HG03460 (cell line): ENCODE data around the gene FCMR.
A peak's percentile ranks its signal among the peaks of the same experiment; 100 is the strongest.

ENCODE experiments used
- ATAC-seq: cut with Tn5 transposase; IDR thresholded peaks from one replicate; pipeline ENCODE4 v1.9.1; 2021; ENCODE audit not compliant: unreplicated experiment

FCMR gene

DNA sequence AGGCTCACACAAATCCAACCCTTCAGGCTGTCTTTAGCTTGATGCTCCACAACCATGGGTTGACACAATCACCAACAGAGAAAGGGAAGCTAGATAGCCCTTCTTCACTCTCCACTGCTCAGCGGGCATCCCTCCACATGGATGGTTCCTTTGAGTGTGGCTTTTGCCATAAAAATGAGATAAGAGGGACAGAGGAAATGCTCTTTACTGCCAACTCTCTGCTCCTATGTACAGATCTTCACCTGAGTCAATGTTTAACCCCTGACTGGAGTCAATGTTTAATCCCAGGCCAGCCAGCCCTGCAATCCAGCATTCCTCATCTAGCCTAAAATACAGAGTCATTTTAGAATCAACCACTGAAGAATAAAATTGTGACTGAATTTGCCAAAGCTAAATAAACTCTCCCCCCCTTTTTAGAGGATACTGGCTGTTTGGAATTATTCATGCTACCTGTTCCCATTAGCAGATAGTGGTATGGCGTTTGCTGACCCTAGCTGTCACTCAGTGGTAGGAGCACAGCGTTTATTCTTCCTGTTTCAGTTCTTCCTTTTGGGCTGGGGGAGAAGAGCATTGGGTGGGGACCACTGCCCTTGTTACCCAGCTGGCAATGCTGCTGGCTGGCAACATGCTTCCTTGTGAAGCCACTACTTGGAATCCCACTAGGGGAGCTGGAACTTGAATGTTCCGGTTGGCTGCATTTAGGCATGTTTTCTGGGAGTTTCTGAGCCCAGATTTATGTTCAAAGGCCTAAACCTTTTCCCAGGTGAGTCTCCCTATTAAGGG is 29.8 kb upstream of the FCMR start:
- peak; percentile 52 for ATAC-seq

DNA sequence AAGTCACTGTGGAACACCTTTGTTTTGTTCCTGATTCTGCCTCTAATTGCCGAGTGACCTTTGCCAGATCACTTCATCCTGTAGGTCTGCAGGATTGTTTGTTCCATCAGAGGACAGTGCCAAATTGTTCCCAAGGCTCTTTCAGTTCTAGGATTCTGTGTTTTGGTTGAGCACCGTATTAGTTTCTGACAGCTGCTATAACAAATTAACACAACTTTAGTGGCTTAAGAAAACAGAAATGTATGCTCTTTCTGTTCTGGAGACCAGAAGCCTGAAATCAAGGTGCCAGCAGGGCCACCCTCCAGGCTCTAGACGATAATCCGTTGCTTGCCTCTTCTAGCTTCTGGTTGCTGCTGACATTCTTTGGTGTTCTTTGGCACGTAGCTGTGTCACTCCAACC is 27.9 kb upstream of the FCMR start:
- no peak for ATAC-seq

DNA sequence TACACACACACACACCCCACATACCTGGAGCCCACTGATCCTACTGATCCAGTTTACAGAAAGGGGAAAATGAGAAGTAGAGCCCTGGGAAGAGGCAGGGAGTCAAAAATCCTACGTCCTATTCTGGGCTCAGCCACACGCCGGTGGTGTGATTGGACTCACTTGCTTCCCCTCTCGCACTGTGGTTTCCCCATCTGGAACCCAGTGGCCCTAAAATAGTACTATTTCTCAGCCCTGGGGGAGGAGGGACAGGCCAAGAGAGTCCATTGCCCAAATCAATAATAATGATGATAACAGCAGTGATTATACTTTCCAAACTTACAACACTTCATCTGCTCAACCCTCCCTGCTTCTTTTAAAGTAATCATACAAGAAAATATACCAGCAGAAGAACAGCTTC is 27.5 kb upstream of the FCMR start:
- ATAC-seq = no peak

DNA sequence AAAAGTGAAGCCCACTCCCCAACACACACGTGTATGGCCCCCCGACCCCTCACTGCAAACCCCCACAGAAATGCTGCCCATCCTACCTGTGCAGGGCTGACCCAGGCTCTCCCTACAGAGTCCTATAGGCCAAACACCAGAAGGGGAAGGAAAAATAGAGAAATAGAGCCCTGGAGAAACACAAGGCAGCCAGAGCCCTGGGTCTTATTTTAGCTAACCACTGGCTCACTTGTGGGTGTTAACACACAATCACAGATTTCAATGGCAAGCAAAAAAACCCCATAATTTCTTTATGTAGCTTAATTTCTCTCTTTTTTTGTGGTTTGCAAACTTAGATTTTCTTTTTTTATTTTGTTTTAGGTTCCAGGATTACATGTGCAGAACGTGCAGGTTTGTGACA is 25.5 kb upstream of the FCMR start:
- ATAC-seq = no peak

DNA sequence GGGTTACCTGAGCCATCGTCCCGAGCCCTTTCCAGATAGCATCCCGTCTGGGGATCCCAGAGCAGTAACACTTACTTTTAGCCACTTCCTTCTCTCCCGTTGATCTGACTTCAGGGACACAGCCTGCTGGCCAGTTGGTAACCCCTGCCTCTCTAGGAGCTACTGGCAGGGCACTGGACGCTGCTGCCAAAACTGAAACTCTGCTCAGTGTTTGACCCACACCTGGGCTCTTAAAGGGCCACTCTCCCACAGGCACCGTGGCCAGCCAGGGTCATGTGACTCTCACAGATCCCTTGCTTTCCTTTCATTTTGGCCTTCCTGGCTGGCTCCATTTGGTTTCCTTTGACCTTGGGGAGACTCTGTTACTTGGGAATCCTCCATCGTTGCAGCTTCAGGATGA is 24.5 kb upstream of the FCMR start, which contains the start of gene PIGR:
TSS of gene PIGR (minus strand) at position 206 of the 400 bp plus-strand sequence. CDS start 5,935 bp downstream, outside the sequence.
- no peak for ATAC-seq

DNA sequence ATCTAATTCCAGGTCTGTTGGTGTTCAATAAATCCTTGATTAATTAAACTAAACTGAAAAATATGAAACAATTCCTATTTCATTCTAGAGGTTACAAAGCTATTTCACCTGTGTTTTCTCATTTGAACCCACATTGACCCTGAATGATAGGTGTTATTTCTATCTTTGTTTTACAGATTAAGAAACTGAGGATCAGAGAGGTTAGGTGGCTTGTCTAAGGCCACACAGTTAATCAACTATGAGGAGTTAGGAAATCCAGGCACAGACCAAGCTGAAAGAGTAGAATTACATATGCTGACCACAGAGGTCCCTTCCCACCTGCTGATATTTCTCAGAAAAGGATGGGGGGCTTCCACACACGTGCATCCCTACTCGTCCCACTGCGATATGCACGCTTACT is 24.0 kb upstream of the FCMR start:
- no peak for ATAC-seq

DNA sequence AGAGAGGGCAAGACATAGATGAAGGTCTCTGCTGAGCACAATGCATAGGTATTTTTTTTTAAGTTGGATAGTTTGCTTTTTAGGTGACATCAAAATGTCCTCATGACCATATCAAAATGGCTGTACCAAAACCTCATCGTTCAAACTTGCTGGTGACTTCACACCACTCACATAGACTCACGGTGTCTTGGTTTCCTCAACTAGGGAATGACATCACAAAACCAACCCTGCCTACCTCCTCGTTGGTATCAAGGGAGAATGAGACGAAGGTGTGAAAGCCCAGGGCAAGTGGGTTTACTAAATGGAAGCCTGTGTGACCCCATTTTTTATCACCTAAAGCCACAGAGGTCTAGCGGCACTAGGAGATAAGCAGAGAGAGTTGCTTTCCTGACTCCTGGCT is 23.0 kb upstream of the FCMR start:
- ATAC-seq = no peak

DNA sequence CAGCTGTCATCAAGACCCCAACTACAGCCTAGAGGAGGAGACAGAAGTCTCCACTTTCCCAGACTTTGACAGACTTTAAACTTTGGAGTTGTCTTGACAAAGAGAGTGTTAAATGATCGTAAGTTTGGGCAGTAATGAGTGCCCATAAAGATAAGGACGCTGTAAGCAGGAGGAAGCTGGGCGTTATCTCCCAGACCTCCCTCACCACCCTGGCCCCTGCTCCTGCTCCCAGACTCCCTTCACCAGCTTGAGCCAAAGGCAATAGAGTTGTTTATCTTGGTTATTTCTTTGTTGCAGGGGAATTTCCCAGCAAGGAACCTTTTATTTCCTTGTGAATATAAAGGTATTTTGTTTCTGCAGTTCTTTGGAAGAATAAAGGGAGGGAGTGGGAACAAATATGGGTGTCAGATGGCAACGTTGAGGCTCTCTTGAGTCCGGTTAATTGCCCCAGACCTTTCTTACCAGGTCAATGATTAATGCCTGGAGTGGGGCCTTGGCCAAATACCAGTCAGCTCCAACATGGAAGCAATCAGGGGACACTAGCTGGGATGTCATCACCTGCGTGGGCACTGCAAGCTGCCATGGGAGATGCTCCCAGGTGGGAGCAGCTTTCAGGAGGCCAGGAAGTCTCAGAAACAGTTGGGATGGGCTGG is 20.2 kb upstream of the FCMR start:
- no peak for ATAC-seq

DNA sequence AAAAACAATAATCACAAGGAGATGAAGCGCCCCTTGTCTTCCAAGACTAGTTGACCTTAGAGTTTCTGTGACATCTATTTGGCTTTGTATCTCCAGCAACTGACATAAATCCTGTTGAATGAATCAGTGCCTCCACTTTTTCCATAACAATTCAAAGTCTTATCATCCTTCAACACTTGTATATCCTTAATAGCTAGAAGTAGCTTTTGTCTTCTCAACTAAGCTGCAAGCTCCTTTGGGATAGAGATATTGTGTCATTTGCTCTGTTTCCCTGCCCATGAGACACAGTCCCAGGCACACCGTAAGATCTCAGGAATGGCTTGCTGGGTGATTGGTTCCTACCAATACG is 18.8 kb upstream of the FCMR start:
- no peak for ATAC-seq

DNA sequence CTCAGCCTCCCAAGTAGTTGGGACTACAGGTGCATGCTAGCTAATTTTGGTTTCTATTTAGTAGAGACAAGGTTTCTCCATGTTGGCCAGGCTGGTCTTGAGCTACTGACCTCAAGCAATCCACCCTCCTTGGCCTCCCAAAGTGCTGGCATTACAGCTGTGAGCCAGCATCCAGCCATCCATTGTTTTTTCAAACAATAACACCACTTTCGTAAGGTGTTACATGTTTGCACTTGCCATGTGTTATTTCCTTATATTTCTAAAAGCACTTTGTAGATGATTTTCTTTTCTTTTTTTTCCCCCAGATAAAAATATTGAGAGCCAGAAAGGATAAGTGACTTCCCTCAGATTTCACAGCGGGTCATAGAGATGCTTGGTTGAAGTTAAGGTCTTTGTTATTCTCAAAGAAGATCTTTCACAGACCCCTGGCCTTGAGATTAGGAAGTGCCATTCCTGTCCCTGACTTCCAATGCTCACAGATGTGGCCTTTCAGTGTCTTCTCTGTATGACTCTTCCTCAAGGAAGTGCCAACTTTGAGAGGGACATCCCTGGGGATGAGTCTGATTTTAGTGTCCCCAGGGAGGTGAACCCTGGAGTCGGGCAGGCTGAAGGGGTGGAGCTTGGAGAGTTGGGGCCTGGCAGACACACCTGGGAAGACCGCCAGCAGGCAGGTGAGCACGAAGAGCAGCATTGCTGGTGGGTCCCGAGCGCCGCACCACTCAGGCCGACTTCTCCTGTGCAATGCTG is 18.3 kb upstream of the FCMR start:
- no peak for ATAC-seq

DNA sequence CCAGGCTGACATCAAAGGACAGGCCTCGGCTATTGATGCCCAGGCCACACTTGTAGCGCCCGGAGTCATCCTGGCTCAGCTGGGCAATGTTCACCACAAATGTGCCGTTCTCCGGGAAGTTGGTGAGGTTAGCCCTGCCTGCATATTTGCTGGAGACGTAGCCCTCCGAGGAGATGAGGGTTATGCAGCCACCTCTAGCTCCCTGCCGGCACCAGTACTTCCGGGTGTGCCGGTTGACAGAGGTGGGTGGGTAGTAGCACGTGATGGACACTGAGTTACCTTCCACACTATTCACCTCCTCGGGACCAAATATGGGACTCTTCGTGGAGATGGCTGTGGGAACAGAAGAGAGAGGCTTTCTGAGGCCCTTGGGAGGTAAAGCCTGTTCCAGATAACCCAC is 17.4 kb upstream of the FCMR start:
- ATAC-seq = no peak

DNA sequence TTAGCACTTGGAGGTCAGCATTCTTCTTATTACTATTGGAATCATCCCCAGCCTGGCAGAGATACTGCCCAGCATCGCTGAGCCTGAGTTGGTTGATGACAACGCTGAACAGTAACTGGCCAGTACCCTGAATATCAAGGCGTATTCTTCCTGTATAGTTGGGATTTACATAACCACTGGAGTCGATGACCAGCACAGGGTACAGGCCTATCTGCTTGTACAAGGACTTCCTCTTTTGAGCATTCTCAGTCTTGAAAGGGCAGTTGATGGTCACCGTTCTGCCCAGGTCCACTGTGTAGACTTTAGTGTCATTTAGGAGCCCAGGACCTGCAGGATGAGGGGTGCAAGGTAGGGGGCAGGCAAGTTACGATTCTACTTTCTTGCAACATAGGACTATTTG is 15.7 kb upstream of the FCMR start:
- ATAC-seq = no peak

DNA sequence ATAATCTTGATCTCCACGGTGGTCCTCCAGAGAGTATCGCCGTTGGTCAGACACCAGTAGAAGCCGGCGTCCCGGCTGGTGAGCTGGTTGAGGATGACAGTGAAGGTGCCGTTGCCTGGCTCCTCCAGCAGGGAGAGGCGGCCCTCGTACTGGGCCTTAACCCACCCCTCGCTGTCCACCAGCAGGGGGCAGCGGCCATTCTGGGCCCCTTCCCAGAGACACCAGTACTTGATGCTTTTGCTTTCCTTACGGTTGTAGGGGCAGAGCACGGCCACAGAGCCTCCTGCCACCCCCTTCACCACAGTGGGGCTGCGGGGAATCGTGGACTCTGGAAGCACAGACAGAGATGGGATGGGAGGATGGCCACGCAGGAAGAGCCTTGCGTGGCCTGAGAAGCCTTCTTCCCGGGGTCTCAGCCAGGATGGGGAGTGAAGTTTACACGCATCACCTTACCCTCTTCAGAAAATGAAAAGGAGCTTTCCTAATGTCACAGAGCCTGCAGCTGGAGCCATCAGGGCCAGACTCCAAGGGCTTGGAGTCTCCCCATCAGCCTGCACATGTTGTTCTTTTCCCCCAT is 13.8 kb upstream of the FCMR start:
- no peak for ATAC-seq

DNA sequence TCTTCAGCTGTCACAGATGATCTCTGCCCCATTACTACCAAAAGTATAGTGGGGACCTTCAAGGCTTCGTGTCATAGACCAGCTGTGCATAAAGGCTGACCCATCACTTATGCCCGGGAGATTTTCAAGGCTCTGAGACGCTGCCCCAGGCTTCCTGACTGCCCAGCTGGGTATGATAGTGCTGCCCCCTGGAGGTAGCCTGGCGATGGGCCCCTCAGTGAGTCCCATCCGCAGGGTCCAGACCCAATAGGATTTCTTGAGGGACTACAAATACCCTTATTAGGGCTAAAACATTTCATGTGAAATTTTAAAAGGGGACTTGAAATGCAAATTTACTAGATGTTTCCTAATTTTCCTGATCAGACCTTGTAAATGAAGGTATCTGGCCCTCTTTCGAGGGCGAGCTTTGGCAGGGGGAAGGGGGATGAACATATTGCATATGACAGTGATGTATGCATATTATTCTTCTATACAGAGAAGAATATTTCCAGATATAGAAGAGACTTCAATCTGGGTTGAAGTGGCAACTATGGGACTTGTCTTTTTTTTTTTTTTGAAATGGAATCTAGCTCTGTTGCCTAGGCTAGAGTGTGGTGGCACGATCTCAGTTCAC is 11.7 kb upstream of the FCMR start:
- no peak for ATAC-seq

DNA sequence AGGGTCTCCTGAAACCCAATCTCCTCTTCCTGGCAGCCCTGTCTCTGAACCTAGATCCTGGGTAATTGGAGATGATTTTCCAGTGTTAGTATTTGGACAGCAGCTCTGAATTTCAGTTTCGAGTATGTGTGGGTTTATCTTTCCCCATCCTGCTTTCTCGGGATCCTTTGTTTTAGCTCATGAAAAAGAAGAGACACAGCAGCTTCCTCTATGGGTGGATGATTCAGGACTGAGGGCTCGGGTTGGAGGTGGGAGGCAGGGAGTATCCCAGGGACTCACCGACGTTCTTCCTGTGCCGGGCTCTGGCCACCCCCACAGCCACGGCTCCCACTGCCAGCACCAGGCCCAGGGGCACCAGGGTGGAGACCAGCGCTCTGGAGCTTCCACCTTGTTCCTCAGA is 10.4 kb upstream of the FCMR start:
- ATAC-seq = no peak

DNA sequence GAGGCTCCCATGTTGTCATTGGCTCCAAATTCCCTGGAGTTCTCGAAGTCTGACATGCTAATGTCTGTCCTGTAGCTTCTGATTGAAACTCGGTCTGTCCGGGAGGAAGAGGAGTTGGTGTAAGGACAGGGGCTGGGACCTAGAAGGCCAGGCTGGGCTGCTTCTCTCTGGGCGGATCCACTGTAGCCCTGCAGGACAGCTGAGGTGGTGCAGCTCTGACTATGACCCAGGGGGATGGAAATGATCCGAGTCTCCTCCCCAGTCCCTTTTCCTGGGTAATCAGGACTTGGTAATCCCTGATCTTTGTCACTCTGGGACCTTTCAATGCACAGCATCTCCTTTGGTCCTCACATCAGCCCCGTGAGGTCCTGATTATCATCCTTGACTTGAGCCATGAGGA is 10.0 kb upstream of the FCMR start:
- no peak for ATAC-seq

DNA sequence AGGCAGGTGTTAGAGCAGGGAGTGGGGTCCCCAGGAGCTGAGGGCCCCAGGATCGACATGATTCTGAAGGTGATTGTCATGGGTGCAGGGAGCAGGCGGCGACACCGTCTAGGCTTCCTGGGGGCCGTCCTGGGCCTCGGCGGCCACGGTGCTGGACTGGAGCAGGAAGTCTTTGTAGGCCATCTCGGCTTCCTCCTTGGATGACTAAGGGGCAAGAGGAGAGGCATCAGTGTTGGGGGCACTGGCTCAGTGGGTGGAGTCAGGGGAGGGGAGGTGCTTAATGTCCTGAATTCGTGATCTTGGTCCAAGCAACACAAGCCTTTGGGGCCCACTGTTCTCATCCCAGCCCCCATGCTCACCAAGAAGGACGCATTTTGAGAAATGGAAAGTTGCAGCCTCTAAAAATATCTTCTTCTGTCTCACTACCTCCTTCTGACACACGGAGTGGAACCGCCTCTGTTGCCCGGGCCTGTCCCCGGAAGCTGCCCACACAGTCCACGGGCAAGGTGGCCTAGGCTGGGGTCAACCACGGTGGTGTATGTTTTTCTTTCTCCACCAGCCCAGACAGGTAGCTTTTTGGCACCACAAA is 8.6 kb upstream of the FCMR start:
- ATAC-seq = peak; percentile 78

DNA sequence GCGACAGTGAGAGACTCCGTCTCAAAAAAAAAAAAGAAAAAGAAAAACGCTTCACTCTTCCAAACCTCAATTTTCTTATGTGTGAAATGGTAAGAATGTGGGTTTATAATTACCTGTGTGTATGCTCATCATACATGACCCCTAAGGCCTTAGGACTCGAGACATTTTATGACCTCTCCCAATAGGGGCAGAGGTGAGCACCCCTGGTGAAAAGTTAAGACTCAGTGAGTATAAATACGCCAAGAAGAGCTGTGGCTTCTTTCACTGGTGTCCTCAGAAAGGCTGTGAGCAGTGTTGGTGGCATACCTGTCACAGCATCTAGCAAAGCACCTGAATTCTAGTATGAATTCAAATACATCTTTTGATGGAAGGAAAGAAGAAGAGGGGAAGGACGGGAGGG is 7.8 kb upstream of the FCMR start:
- ATAC-seq = no peak

DNA sequence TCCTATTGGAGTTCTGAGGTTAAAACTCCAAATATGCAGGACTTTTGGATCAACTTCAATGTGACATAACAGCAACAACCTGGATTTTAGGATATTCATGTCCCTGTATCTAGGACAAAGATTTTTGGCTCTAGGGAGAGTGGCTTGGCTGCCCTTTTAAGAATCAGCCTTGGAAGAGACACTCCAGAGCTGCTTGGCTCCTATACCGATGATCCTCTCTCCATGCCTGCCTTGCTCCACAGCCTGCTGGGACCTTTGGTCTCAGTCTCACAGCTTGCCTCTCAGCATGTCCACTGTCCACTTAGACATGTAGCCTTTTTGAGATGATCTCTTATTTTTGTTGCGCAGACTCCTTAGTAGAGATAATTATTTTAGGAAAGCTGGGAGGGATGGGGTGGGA is 4.5 kb upstream of the FCMR start:
- no peak for ATAC-seq

DNA sequence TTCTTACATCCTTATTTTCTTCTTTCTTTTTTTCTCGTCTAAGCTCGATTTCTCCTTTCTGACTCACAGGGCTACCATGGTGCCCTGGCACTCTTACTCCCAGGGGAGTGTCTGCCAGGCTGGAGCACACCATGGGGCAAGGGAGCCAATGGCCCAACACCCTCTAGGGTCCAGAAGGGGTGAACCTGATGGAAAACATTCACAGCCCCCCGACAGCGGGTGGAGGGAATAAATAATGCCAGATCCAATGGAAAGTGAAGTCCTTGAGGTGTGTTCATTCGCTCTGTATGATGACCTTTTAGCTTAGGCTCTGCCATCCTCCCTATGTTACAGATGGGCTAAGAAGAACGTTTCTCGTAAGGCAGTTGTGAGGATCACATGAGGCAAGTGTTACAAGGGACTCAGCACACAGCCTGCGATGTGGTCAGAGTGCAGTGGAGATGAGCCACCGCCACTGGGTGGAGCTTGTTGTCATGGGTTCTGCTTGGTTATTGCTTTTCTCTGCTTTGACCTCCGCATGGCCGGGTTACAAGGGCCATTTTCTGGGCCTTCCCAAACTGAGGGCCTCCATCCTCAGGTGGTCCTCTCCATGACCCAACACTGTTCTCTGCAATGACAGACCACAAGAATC is 3.5 kb upstream of the FCMR start:
- ATAC-seq = peak; percentile 50
